ENCODE data around the gene ZNF778.

The ZNF778 gene

GRCh38 chr16:89268585-89268984, 51.1 kb downstream of the ZNF778 start:
- peaks cover 59% of the 10 kb centered on the region for H3K36me3 ChIP-seq (ENCODE audit: low read depth)
- no peaks in the 10 kb centered on the region for H3K4me1 ChIP-seq (ENCODE audit: insufficient read depth, poor library complexity, severe bottlenecking)
- no peaks in the 10 kb centered on the region for H3K9me3 ChIP-seq (ENCODE audit: severe bottlenecking)
- no peak for DNase-seq (ENCODE audit: low spot score)
- H3K4me3 ChIP-seq (ENCODE audit: severe bottlenecking), result no peak overlapping the region
- TF ChIP-seq CTCF (IDR thresholded peaks at IDR 0.05; ENCODE audit: poor library complexity, severe bottlenecking), result no peak
- no peak for ATAC-seq (ENCODE audit: low read depth)
- H3K27me3 ChIP-seq (ENCODE audit: insufficient read depth, poor library complexity, severe bottlenecking), result no peaks in the 10 kb centered on the region
- no peak overlapping the region for H3K27ac ChIP-seq (ENCODE audit: poor library complexity, severe bottlenecking)

GRCh38 chr16:89268987-89269735, 51.7 kb downstream of the ZNF778 start:
- no peaks in the 10 kb centered on the region for H3K27me3 ChIP-seq (ENCODE audit: insufficient read depth, poor library complexity, severe bottlenecking)
- H3K4me3 ChIP-seq (ENCODE audit: severe bottlenecking), result no peak overlapping the region
- no peaks in the 10 kb centered on the region for H3K4me1 ChIP-seq (ENCODE audit: insufficient read depth, poor library complexity, severe bottlenecking)
- H3K36me3 ChIP-seq (ENCODE audit: low read depth), result peaks cover 65% of the 10 kb centered on the region
- H3K9me3 ChIP-seq (ENCODE audit: severe bottlenecking), result no peaks in the 10 kb centered on the region
- DNase-seq (ENCODE audit: low spot score), result no peak
- ATAC-seq (ENCODE audit: low read depth), result no peak
- TF ChIP-seq CTCF (IDR thresholded peaks at IDR 0.05; ENCODE audit: poor library complexity, severe bottlenecking), result no peak
- no peak overlapping the region for H3K27ac ChIP-seq (ENCODE audit: poor library complexity, severe bottlenecking)

DNA sequence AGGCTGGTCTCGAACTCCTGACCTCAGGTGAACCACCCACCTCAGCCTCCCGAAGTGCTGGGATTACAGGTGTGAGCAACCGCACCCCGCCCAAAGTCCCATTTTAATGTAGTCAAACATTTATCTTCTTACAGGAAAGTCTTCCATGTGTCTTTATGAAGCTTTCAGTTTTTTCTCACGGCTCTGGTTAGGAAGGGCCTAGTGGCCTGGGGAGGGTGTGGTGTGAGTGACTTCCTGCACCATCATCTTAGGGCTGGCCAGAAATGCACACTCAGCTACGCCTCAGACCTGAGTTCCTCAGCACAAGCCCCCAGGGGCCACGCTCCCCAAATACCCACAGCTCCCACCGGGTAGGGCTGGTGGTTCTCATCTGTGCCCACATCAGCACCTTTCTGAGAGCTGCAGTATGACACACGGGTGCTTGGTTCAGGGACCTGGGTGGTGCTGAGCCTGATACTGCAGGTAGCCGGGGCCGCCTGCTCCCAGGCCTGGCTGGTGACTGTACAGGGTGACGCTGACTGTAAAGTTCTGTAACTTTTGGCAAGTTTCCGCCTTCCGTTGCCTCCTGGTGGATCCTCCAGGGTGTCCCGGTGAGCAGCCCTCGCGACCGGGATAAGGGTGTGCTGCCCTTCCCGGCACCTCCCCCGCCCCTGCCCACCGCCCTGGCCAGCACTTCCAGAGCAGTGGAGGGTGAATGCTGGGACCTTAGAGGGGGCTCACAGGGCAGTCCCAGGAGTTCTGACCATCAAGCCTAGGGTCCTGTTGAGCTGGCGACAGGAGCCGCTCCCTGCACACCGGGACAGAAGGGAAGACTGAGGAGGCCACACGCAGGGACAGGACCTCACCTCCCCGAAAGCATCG, 52.5 kb downstream of the ZNF778 start:
- Histone ChIP-seq H3K36me3 (ENCODE audit: low read depth) (peaks cover 74% of the 10 kb centered on the region), H3K9me3 (ENCODE audit: severe bottlenecking) (no peaks in the 10 kb centered on the region), H3K4me1 (ENCODE audit: insufficient read depth, poor library complexity, severe bottlenecking) (no peaks in the 10 kb centered on the region), H3K27ac (ENCODE audit: poor library complexity, severe bottlenecking) (no peak overlapping the region), H3K27me3 (ENCODE audit: insufficient read depth, poor library complexity, severe bottlenecking) (no peaks in the 10 kb centered on the region), H3K4me3 (ENCODE audit: severe bottlenecking) (no peak overlapping the region)
- ATAC-seq (ENCODE audit: low read depth) (no peak), DNase-seq (ENCODE audit: low spot score) (no peak)
- TF ChIP-seq CTCF (IDR thresholded peaks at IDR 0.05; ENCODE audit: poor library complexity, severe bottlenecking), result no peak

GRCh38 chr16:89270666-89271345, 53.3 kb downstream of the ZNF778 start:
- H3K27me3 ChIP-seq (ENCODE audit: insufficient read depth, poor library complexity, severe bottlenecking), result no peaks in the 10 kb centered on the region
- no peak overlapping the region for H3K4me3 ChIP-seq (ENCODE audit: severe bottlenecking)
- peaks cover 80% of the 10 kb centered on the region for H3K36me3 ChIP-seq (ENCODE audit: low read depth)
- H3K4me1 ChIP-seq (ENCODE audit: insufficient read depth, poor library complexity, severe bottlenecking), result no peaks in the 10 kb centered on the region
- DNase-seq (ENCODE audit: low spot score), result no peak
- no peak overlapping the region for H3K27ac ChIP-seq (ENCODE audit: poor library complexity, severe bottlenecking)
- TF ChIP-seq CTCF (IDR thresholded peaks at IDR 0.05; ENCODE audit: poor library complexity, severe bottlenecking), result no peak
- no peak for ATAC-seq (ENCODE audit: low read depth)
- no peaks in the 10 kb centered on the region for H3K9me3 ChIP-seq (ENCODE audit: severe bottlenecking)
